Measurements from ENCODE around the gene MALT1.
"Not testable (repeated sequence)": the region's sequence is repeated elsewhere in the genome, so short reads cannot be mapped to it uniquely, and the experiment has no call there.

MALT1 gene

DNA sequence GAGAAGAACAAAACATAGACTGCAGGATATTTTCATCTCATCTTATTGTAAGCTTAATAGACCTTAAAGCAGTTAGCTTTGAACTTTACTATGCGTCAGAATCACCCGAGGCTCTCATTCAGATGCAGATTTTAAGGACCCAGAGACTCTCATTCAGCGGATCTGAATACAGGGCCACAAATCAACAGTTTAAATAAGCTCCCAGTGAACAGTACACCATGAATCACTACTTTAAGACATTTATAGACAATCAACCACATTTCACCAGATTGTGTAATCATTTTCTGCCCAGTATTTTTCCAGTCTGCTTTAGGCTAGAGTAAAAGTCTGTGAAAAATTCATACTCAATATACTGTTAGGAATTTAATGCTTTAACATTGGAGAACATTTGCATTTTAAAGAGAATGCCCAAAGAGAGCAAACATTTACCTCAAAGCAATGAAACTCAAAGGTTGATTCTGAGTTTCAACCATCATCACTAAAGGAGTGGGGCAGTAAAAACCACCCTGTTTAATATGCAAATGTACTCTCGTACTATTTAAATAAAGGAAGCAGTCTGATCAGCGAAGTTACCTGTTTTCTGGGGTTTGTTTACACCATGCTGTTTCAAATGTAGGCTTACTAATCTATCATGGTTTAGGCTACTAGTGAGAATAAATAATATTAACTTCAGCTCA, 31.4 kb upstream of the MALT1 start:
- Histone ChIP-seq H3K27ac (ENCODE audit: low read length) (no peak overlapping the region), H3K9me3 (ENCODE audit: control insufficient read depth in 1 of 2, low read length in 2 of 2) (no peaks in the 10 kb centered on the region), H3K36me3 (ENCODE audit: control insufficient read depth in 1 of 2, insufficient read depth in 2 of 2, low read length in 2 of 2) (no peaks in the 10 kb centered on the region), H3K4me3 (ENCODE audit: low read depth in 1 of 2, low read length in 2 of 2) (no peak overlapping the region), H3K4me1 (ENCODE audit: control insufficient read depth in 1 of 2, insufficient read depth in 2 of 2, low read length in 2 of 2) (no peaks in the 10 kb centered on the region), H3K27me3 (ENCODE audit: low read depth, low read length) (no peaks in the 10 kb centered on the region)

- no peak overlapping the region for H3K27ac ChIP-seq (ENCODE audit: low read length)
- H3K9me3 ChIP-seq (ENCODE audit: control insufficient read depth in 1 of 2, low read length in 2 of 2) = no peaks in the 10 kb centered on the region
- H3K4me1 ChIP-seq (ENCODE audit: control insufficient read depth in 1 of 2, insufficient read depth in 2 of 2, low read length in 2 of 2) = no peaks in the 10 kb centered on the region
- no peaks in the 10 kb centered on the region for H3K27me3 ChIP-seq (ENCODE audit: low read depth, low read length)
- H3K4me3 ChIP-seq (ENCODE audit: low read depth in 1 of 2, low read length in 2 of 2) = no peak overlapping the region
- H3K36me3 ChIP-seq (ENCODE audit: control insufficient read depth in 1 of 2, insufficient read depth in 2 of 2, low read length in 2 of 2) = no peaks in the 10 kb centered on the region
Observed at GRCh38 chr18:58640428-58640805, 30.8 kb upstream of the MALT1 start.

DNA sequence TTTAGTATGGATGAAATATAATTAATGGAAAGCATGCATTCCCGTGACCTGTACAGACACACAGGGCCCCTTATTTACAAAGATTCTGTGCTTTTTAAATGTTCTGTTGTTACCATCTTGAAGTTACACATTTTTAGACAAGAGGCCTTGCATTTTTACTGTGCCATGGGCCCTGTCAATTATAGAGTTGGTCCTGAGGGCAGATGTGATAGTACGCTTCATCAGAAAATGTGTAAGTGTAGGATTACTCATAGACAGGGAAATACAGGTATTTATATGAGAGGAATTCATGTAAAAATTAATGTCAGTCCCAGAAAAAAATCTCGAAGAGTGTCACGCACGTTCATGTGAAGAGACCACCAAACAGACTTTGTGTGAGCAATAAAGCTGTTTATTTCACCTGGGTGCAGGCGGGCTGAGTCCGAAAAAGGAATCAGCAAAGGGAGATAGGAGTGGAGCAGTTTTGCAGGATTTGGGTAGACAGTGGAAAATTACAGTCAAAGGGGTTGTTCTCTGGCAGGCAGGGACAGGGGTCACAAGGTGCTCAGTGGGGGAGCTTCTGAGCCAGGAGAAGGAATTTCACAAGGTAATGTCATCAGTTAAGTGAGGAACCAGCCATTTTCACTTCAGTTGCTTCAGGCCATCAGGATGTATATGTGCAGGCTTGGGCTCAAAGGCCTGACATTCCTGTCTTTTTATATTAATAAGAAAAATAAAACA, 30.2 kb upstream of the MALT1 start:
- Histone ChIP-seq H3K4me1 (ENCODE audit: control insufficient read depth in 1 of 2, insufficient read depth in 2 of 2, low read length in 2 of 2) (no peaks in the 10 kb centered on the region), H3K27ac (ENCODE audit: low read length) (no peak overlapping the region), H3K36me3 (ENCODE audit: control insufficient read depth in 1 of 2, insufficient read depth in 2 of 2, low read length in 2 of 2) (no peaks in the 10 kb centered on the region), H3K4me3 (ENCODE audit: low read depth in 1 of 2, low read length in 2 of 2) (no peak overlapping the region), H3K27me3 (ENCODE audit: low read depth, low read length) (no peaks in the 10 kb centered on the region), H3K9me3 (ENCODE audit: control insufficient read depth in 1 of 2, low read length in 2 of 2) (no peaks in the 10 kb centered on the region)

DNA sequence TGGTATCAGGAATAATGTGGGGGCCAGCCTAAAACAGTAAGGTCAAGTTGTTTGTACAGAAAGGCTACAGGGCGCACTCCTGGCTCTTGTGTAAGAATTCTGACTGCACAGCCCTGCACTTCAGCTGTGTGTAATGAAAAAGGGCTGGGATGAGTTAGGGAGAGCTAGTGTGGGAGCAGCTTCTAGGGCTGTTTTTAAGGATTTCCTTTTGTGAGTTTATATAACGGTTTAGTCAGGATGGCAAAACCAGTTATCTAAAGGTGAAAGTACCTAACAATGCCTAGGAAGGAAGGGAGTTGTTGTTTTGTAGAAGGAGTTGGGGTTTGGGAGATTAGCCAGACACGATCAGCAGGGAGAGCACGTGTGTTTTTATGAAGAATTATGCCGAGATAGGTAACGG, 27.7 kb upstream of the MALT1 start:
- H3K27me3 ChIP-seq (ENCODE audit: low read depth, low read length); H3K27ac ChIP-seq (ENCODE audit: low read length); H3K9me3 ChIP-seq (ENCODE audit: control insufficient read depth in 1 of 2, low read length in 2 of 2); H3K4me3 ChIP-seq (ENCODE audit: low read depth in 1 of 2, low read length in 2 of 2); H3K36me3 ChIP-seq (ENCODE audit: control insufficient read depth in 1 of 2, insufficient read depth in 2 of 2, low read length in 2 of 2); H3K4me1 ChIP-seq (ENCODE audit: control insufficient read depth in 1 of 2, insufficient read depth in 2 of 2, low read length in 2 of 2): not testable (repeated sequence)

DNA sequence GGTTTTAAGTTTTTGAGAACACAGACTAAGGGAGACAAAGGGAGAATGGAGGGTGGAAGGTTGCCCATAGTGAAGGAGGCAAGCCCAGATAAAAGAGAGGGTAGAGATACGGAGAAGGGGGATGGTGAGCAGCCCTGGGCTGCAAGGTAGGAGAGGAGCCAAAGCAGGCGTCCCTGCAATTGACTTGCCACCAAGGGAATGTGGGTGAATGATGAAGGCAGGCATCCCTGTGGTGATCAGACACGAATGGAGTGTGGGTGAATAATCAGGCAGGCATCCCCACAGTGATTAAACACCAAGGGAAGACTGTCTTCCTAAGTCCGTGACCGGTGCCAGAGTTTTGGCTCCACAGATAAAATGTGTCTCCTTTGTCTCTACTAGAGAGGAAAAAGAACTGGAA, 25.9 kb upstream of the MALT1 start:
- H3K27me3 ChIP-seq (ENCODE audit: low read depth, low read length) = no peaks in the 10 kb centered on the region
- no peak overlapping the region for H3K4me3 ChIP-seq (ENCODE audit: low read depth in 1 of 2, low read length in 2 of 2)
- H3K36me3 ChIP-seq (ENCODE audit: control insufficient read depth in 1 of 2, insufficient read depth in 2 of 2, low read length in 2 of 2) = no peaks in the 10 kb centered on the region
- H3K9me3 ChIP-seq (ENCODE audit: control insufficient read depth in 1 of 2, low read length in 2 of 2) = no peaks in the 10 kb centered on the region
- no peak overlapping the region for H3K27ac ChIP-seq (ENCODE audit: low read length)
- H3K4me1 ChIP-seq (ENCODE audit: control insufficient read depth in 1 of 2, insufficient read depth in 2 of 2, low read length in 2 of 2) = no peaks in the 10 kb centered on the region

DNA sequence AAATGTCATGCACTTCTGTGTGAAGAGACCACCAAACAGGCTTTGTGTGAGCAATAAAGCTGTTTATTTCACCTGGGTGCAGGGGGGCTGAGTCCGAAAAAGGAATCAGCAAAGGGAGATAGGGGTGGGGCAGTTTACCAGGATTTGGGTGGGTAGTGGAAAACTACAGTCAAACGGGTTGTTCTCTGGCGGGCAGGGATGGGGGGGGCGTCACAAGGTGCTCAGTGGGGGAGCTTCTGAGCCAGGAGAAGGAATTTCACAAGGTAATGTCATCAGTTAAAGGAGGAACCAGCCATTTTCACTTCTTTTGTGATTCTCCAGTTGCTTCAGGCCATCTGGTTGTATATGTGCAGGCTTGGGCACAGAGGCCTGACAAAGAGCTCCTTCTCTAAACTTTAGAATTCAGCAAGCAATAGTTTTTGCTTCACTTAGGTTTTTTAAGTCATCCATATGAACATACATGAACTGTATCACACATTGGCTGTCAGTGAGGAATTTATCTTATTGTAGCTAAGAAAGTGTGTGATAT, 24.9 kb upstream of the MALT1 start:
- Histone ChIP-seq H3K4me1 (ENCODE audit: control insufficient read depth in 1 of 2, insufficient read depth in 2 of 2, low read length in 2 of 2) (no peaks in the 10 kb centered on the region), H3K9me3 (ENCODE audit: control insufficient read depth in 1 of 2, low read length in 2 of 2) (no peaks in the 10 kb centered on the region), H3K36me3 (ENCODE audit: control insufficient read depth in 1 of 2, insufficient read depth in 2 of 2, low read length in 2 of 2) (no peaks in the 10 kb centered on the region), H3K27ac (ENCODE audit: low read length) (no peak overlapping the region), H3K27me3 (ENCODE audit: low read depth, low read length) (no peaks in the 10 kb centered on the region), H3K4me3 (ENCODE audit: low read depth in 1 of 2, low read length in 2 of 2) (no peak overlapping the region)

GRCh38 chr18:58649966-58650816, 21.1 kb upstream of the MALT1 start:
- no peaks in the 10 kb centered on the region for H3K9me3 ChIP-seq (ENCODE audit: control insufficient read depth in 1 of 2, low read length in 2 of 2)
- no peak overlapping the region for H3K27ac ChIP-seq (ENCODE audit: low read length)
- no peaks in the 10 kb centered on the region for H3K36me3 ChIP-seq (ENCODE audit: control insufficient read depth in 1 of 2, insufficient read depth in 2 of 2, low read length in 2 of 2)

DNA sequence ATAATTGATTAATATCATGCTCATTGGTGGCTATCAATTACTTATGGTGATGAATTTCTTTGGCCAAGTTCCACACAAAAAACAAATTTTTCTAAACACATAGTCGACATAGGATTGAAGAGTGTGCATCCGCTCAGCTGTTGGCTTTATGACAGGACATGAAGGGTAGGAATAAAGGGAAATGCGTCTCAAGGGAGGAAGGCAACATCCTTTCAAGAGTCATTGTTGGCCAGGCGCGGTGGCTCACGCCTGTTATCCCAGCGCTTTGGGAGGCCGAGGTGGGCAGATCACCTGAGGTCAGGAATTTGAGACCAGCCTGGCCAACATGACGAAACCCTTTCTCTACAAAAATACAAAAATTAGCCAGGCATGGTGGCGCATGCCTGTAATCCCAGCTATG, 20.4 kb upstream of the MALT1 start:
- not testable (repeated sequence) for H3K27ac ChIP-seq (ENCODE audit: low read length); H3K4me1 ChIP-seq (ENCODE audit: control insufficient read depth in 1 of 2, insufficient read depth in 2 of 2, low read length in 2 of 2); H3K36me3 ChIP-seq (ENCODE audit: control insufficient read depth in 1 of 2, insufficient read depth in 2 of 2, low read length in 2 of 2); H3K27me3 ChIP-seq (ENCODE audit: low read depth, low read length); H3K9me3 ChIP-seq (ENCODE audit: control insufficient read depth in 1 of 2, low read length in 2 of 2); H3K4me3 ChIP-seq (ENCODE audit: low read depth in 1 of 2, low read length in 2 of 2)

More at GRCh38 chr18:58649966-58650816, 21.1 kb upstream of the MALT1 start:
- Histone ChIP-seq H3K4me1 (ENCODE audit: control insufficient read depth in 1 of 2, insufficient read depth in 2 of 2, low read length in 2 of 2) (no peaks in the 10 kb centered on the region), H3K4me3 (ENCODE audit: low read depth in 1 of 2, low read length in 2 of 2) (no peak overlapping the region), H3K27me3 (ENCODE audit: low read depth, low read length) (no peaks in the 10 kb centered on the region)

GRCh38 chr18:58653144-58653722, 18.0 kb upstream of the MALT1 start:
- not testable (repeated sequence) for H3K36me3 ChIP-seq (ENCODE audit: control insufficient read depth in 1 of 2, insufficient read depth in 2 of 2, low read length in 2 of 2); H3K4me1 ChIP-seq (ENCODE audit: control insufficient read depth in 1 of 2, insufficient read depth in 2 of 2, low read length in 2 of 2); H3K4me3 ChIP-seq (ENCODE audit: low read depth in 1 of 2, low read length in 2 of 2); H3K27ac ChIP-seq (ENCODE audit: low read length); H3K27me3 ChIP-seq (ENCODE audit: low read depth, low read length); H3K9me3 ChIP-seq (ENCODE audit: control insufficient read depth in 1 of 2, low read length in 2 of 2)

GRCh38 chr18:58653814-58654509, 17.3 kb upstream of the MALT1 start:
- H3K9me3 ChIP-seq (ENCODE audit: control insufficient read depth in 1 of 2, low read length in 2 of 2) = peaks cover 0 to 4% of the 10 kb centered on the region in 2 donors
- H3K4me1 ChIP-seq (ENCODE audit: control insufficient read depth in 1 of 2, insufficient read depth in 2 of 2, low read length in 2 of 2) = no peaks in the 10 kb centered on the region
- no peaks in the 10 kb centered on the region for H3K27me3 ChIP-seq (ENCODE audit: low read depth, low read length)
- H3K4me3 ChIP-seq (ENCODE audit: low read depth in 1 of 2, low read length in 2 of 2) = no peak overlapping the region
- H3K36me3 ChIP-seq (ENCODE audit: control insufficient read depth in 1 of 2, insufficient read depth in 2 of 2, low read length in 2 of 2) = no peaks in the 10 kb centered on the region
- no peak overlapping the region for H3K27ac ChIP-seq (ENCODE audit: low read length)
